ENCODE data around the gene DCBLD1.

Gene DCBLD1

GRCh38 chr6:117448732-117449485 is 33.6 kb upstream of the DCBLD1 start:
- TF ChIP-seq CTCF (IDR thresholded peaks at IDR 0.05; ENCODE audit: low read depth, low read length): no peak
- H3K4me3 ChIP-seq (ENCODE audit: low read depth, low read length): no peak overlapping the region; the same call in 1 of the 2 replicates

- TF ChIP-seq CTCF (IDR thresholded peaks at IDR 0.05; ENCODE audit: low read depth, low read length): peak; percentile 46
- no peak overlapping the region for H3K4me3 ChIP-seq (ENCODE audit: low read depth, low read length)
These were observed 32.7 kb upstream of the DCBLD1 start for GRCh38 chr6:117449549-117450439.

- H3K4me3 ChIP-seq (ENCODE audit: low read depth, low read length): no peak overlapping the region
- no peak for TF ChIP-seq CTCF (IDR thresholded peaks at IDR 0.05; ENCODE audit: low read depth, low read length)
These were observed 30.8 kb upstream of the DCBLD1 start for GRCh38 chr6:117451671-117452070.

- H3K4me3 ChIP-seq (ENCODE audit: low read depth, low read length): no peak overlapping the region
These were observed 26.2 kb upstream of the DCBLD1 start for GRCh38 chr6:117456250-117456649.

GRCh38 chr6:117456998-117457397 is 25.5 kb upstream of the DCBLD1 start:
- H3K4me3 ChIP-seq (ENCODE audit: low read depth, low read length): no peak overlapping the region
- TF ChIP-seq CTCF (IDR thresholded peaks at IDR 0.05; ENCODE audit: low read depth, low read length): no peak

More at GRCh38 chr6:117456250-117456649, 26.2 kb upstream of the DCBLD1 start:
- TF ChIP-seq CTCF (IDR thresholded peaks at IDR 0.05; ENCODE audit: low read depth, low read length): no peak

- no peak for TF ChIP-seq CTCF (IDR thresholded peaks at IDR 0.05; ENCODE audit: low read depth, low read length)
These were observed 23.1 kb upstream of the DCBLD1 start for GRCh38 chr6:117459204-117459944.

More at GRCh38 chr6:117459204-117459944, 23.1 kb upstream of the DCBLD1 start:
- no peak overlapping the region for H3K4me3 ChIP-seq (ENCODE audit: low read depth, low read length)

All from WI38 (cell line).